ENCODE results near the gene PDE8B.
A peak's percentile ranks its signal among the peaks of the same experiment; 100 is the strongest.

PDE8B gene

DNA sequence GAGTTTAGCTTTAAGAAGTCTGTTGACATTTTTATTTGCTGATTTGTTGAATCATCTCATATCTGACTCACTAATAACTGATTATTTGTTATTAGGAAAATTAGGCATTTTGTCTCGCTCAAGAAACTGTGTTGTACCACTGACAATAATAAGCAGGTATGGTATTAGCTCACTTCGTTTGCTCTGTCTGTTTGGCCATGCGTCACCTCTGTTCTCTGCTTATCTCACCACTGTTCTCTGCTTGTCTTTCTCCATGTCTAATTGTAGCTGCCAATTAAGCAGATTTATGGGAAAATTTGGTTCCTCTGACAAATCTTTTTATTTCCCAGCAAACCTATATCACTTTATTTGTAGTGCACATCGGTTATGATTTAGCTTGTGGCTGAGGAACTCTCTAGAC, 142.8 kb downstream of the PDE8B start:
- TF ChIP-seq CTCF (IDR thresholded peaks at IDR 0.05; ENCODE audit: low read depth, low read length) (no peak), EZH2phosphoT487 (IDR thresholded peaks at IDR 0.05; ENCODE audit: low read depth) (no peak)
- H4K20me1 ChIP-seq (ENCODE audit: insufficient read depth, low read length): no peaks in the 10 kb centered on the region

GRCh38 chr5:77354454-77354853, 144.0 kb downstream of the PDE8B start:
- Histone ChIP-seq H3K79me2 (ENCODE audit: low read length) (no peaks in the 10 kb centered on the region), H3K36me3 (replicated peaks; ENCODE audit: low read depth, low read length) (no peaks in the 10 kb centered on the region), H3K4me2 (ENCODE audit: low read length) (peak overlapping the region; percentile 74), H3K4me1 (ENCODE audit: low read length) (peaks cover 95% of the 10 kb centered on the region), H3K4me3 (ENCODE audit: low read length) (no peak overlapping the region), H2AFZ (ENCODE audit: low read depth, low read length) (no peak overlapping the region), H3K9ac (ENCODE audit: low read length) (peak overlapping the region; percentile 68), H3K27ac (ENCODE audit: low read length) (peak overlapping the region; percentile 93), H3K9me3 (ENCODE audit: insufficient read depth, low read length) (no peaks in the 10 kb centered on the region), H4K20me1 (ENCODE audit: insufficient read depth, low read length) (no peaks in the 10 kb centered on the region), H3K27me3 (ENCODE audit: low read depth, low read length) (no peaks in the 10 kb centered on the region)
- TF ChIP-seq EZH2phosphoT487 (IDR thresholded peaks at IDR 0.05; ENCODE audit: low read depth) (no peak), CTCF (IDR thresholded peaks at IDR 0.05; ENCODE audit: low read depth, low read length) (no peak)

More for the DNA sequence above, 142.8 kb downstream of the PDE8B start:
- no peaks in the 10 kb centered on the region for H3K36me3 ChIP-seq (replicated peaks; ENCODE audit: low read depth, low read length)
- H3K27ac ChIP-seq (ENCODE audit: low read length): no peak overlapping the region
- no peak overlapping the region for H3K4me3 ChIP-seq (ENCODE audit: low read length)
- H3K4me2 ChIP-seq (ENCODE audit: low read length): no peak overlapping the region
- peaks cover 84% of the 10 kb centered on the region for H3K4me1 ChIP-seq (ENCODE audit: low read length)
- H2AFZ ChIP-seq (ENCODE audit: low read depth, low read length): no peak overlapping the region
- H3K27me3 ChIP-seq (ENCODE audit: low read depth, low read length): no peaks in the 10 kb centered on the region
- no peaks in the 10 kb centered on the region for H3K79me2 ChIP-seq (ENCODE audit: low read length)
- no peak overlapping the region for H3K9ac ChIP-seq (ENCODE audit: low read length)
- H3K9me3 ChIP-seq (ENCODE audit: insufficient read depth, low read length): no peaks in the 10 kb centered on the region

GRCh38 chr5:77355080-77355479, 144.6 kb downstream of the PDE8B start:
- peak overlapping the region; percentile 93 for H3K27ac ChIP-seq (ENCODE audit: low read length)
- H2AFZ ChIP-seq (ENCODE audit: low read depth, low read length): 0 out of 2 replicates have a peak overlapping the region, but pooled peaks have one; percentile 27
- TF ChIP-seq CTCF (IDR thresholded peaks at IDR 0.05; ENCODE audit: low read depth, low read length) (no peak), EZH2phosphoT487 (IDR thresholded peaks at IDR 0.05; ENCODE audit: low read depth) (no peak)
- no peaks in the 10 kb centered on the region for H4K20me1 ChIP-seq (ENCODE audit: insufficient read depth, low read length)
- peak overlapping the region; percentile 74 for H3K4me2 ChIP-seq (ENCODE audit: low read length)
- H3K4me1 ChIP-seq (ENCODE audit: low read length): peaks cover 89% of the 10 kb centered on the region
- H3K36me3 ChIP-seq (replicated peaks; ENCODE audit: low read depth, low read length): no peaks in the 10 kb centered on the region
- H3K9ac ChIP-seq (ENCODE audit: low read length): peak overlapping the region; percentile 68
- H3K9me3 ChIP-seq (ENCODE audit: insufficient read depth, low read length): no peaks in the 10 kb centered on the region
- no peaks in the 10 kb centered on the region for H3K27me3 ChIP-seq (ENCODE audit: low read depth, low read length)
- H3K4me3 ChIP-seq (ENCODE audit: low read length): peak overlapping the region; percentile 31; the same call in 1 of the 2 replicates
- no peaks in the 10 kb centered on the region for H3K79me2 ChIP-seq (ENCODE audit: low read length)

DNA sequence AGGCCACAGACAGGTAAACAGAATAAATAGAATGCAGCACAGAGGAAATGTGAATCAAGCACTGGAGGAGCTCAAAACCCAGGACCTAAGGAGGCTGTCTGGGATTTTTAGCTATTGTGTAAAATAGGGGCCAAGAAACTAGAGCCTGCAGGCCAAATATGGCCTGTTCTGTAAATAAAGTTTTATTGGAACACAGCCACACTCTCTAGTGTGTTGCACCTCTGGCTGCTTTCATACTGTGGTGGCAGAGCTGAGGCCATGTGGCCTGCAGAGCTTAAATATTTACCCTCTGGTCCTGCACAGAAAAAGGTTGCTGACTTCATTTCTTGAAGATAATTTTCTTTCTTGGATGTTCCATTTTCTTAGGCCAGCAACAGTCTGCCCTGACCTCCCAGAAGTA, 145.3 kb downstream of the PDE8B start:
- peak overlapping the region; percentile 31; the same call in 1 of the 2 replicates for H3K4me3 ChIP-seq (ENCODE audit: low read length)
- H3K36me3 ChIP-seq (replicated peaks; ENCODE audit: low read depth, low read length): no peaks in the 10 kb centered on the region
- H4K20me1 ChIP-seq (ENCODE audit: insufficient read depth, low read length): no peaks in the 10 kb centered on the region
- no peak for TF ChIP-seq EZH2phosphoT487 (IDR thresholded peaks at IDR 0.05; ENCODE audit: low read depth)
- no peak for TF ChIP-seq CTCF (IDR thresholded peaks at IDR 0.05; ENCODE audit: low read depth, low read length)
- H2AFZ ChIP-seq (ENCODE audit: low read depth, low read length): no peak overlapping the region
- H3K79me2 ChIP-seq (ENCODE audit: low read length): no peaks in the 10 kb centered on the region
- H3K4me1 ChIP-seq (ENCODE audit: low read length): peaks cover 82% of the 10 kb centered on the region
- peak overlapping the region; percentile 74 for H3K4me2 ChIP-seq (ENCODE audit: low read length)
- H3K27ac ChIP-seq (ENCODE audit: low read length): peak overlapping the region; percentile 93
- H3K9ac ChIP-seq (ENCODE audit: low read length): peak overlapping the region; percentile 68
- H3K9me3 ChIP-seq (ENCODE audit: insufficient read depth, low read length): no peaks in the 10 kb centered on the region
- no peaks in the 10 kb centered on the region for H3K27me3 ChIP-seq (ENCODE audit: low read depth, low read length)
